DLD1 (cell line): ENCODE measurements around the gene CLEC12A.
"Not testable (repeated sequence)": the region's sequence is repeated elsewhere in the genome, so short reads cannot be mapped to it uniquely, and the experiment has no call there.

Source experiments
- in situ Hi-C: cut with HindIII; loops from 2 replicates; pipeline ENCODE4 v1.10.0; 2017; ENCODE audit warnings: low sequenced_read_pairs

Gene CLEC12A

DNA sequence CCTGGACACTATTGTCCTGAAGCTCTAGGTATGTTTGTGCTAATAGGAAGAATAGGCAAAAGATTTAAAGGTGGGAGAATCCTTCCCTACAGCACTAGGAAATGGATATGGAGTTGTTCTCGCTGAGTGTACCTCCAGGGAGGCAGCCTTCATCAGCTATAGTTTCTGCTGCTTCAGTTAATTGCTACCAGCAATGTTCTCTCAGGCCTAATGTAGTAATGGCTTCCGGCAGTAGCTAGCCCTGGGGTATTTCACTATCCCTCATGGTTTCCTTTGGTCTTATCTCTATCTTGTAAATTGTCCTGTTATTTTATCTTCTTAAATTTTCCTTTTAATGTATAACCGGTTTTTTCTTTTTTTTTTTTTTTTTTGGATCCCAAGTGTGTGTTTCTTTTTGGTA is 9.3 kb upstream of the CLEC12A start:
- in situ Hi-C loops: no loop called here

DNA sequence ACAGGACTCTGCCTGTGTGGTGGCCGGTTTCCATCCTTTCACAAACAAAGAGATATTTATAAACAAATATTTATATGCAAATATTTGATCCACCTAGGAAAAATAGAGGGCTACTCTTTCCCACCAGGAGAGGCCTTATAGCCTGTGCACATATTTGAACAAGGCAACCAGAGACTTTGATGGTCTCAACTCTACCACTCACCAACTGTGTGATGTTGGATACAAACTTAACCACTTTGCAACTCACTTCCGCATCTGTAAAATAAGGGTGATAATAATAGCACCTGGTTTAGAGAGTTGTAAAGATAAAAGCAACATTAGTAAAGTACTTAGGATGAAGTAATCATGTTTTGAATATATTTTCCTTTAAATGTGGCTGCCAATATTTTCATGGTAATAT is 1.5 kb upstream of the CLEC12A start:
- in situ Hi-C loops: no loop called here

DNA sequence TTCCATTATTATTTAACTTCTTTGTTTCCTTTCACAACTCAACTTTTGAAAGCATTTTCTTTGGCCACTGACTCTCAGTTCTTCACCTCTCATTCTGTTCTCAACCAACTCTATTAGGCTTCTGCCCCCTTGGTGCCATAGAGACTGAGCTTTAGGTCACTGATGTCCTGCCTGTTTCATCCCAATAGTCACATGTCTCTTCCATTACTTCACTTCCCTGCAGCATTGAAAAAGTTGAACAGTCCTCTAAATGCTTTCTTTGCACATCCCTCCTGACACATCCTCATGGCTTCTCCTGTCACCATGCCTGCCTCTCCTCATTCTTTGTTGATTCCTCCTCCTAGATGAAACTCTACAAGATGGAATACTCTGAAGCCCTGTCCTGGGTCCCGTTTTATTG is 2.7 kb downstream of the CLEC12A start:
- in situ Hi-C loops: no loop called here

DNA sequence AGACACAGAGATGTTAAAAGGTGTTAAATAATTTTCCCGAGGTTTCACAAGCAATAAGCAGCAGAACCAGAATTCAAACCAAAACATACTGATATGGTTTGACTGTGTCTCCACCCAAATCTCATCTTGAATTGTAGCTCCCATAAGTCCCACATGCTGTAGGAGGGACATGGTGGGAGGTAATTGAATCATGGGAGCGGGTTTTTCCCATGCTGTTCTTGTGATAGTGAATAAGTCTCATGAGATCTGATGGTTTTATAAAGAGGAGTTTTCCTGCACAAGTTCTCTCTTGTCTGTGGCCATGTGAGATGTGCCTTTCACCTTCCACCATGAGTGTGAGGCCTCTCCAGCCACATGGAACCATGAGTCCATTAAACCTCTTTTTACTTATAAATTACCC is 3.5 kb downstream of the CLEC12A start:
- in situ Hi-C loops: not testable (repeated sequence)

DNA sequence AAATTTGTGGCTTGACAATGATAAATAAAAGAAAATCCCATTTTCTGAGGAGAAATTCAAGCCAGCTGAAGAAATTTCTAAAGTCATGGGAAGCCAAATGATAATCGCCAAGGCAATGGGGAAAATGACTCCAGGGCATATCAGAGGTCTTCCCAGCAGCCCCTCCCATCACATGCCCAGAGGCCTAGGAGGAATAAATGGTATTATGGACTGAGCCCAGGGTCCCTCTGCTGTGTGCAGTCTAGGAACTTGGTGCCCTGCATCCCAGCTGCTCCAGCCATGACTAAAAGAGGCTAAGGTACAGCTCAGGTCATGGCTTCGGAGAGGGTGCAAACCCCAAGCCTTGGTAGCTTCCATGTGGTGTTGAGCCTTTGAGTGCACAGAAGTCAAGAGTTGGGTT is 4.4 kb downstream of the CLEC12A start:
- in situ Hi-C loops: no loop called here

DNA sequence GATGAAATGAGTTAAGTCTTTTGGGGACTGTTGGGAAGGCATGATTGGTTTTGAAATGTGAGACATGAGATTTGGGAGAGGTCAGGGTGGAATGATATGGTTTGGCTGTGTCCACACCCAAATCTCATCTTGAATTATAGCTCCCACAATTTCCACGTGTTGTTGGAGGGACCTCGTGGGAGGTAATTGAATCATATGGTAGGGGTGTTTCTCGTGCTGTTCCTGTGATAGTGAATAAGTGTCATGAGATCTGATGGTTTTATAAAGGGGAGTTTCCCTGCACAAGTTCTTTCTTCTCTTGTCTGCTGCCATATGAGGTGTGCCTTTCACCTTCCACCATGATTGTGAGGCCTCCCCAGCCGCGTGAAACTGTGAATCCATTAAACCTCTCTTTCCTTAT is 5.4 kb downstream of the CLEC12A start:
- in situ Hi-C loops: not testable (repeated sequence)

DNA sequence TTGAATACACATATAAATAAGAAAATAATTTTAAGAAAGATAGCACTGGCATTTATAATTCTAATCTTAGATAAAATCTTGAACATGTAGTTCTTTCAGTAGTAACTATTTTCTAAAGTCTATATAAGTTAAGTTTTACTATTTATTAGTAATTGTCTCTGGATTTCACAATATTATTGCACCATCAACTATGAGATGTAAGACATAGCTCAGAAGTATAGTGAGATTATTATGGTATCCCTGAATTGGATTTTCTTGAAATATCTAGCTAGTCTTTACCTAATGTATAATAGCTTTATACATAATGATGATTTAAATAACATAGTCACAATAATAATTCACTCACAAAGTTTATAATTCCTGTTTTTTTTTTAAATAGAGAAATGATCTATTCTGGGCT is 6.7 kb downstream of the CLEC12A start:
- in situ Hi-C loops: no loop called here

DNA sequence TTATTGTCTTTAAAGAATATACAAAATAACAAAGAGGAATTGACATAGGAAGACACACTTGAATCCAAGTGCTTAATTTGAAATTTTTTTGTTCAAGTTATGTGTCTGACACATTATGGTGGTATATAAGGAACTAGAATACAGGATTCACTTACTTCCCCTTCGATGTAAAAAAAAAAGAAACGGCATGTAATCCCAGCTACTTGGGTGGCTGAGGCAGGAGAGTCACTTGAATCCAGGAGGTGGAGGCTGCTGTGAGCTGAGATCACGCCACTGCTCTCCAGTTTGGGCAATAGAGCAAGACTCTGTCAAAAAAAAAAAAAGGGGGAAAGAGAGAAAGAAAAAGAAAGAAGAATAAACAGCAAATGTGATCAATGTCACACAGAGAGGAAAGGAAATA is 8.9 kb downstream of the CLEC12A start:
- in situ Hi-C loops: no loop called here

DNA sequence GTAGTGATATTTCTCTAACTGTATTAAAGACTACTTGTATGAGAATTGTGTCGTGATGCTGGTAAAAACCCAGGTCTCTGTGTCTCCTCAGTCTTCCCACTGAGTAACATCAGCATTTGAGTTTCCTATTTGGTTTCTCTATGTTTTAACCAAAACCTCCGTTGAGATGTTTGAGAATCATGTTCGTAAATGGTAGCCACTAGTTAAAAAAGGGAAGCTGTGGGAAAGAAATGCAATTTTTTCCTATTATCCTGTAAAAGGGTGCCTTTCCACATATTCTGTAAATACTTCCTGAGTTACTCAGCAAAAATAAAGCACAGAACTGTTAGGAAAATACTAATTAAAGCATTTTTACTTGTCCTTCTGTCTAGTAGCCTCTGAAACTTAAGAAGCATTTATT is 20.7 kb downstream of the CLEC12A start:
- in situ Hi-C loops: no loop called here

DNA sequence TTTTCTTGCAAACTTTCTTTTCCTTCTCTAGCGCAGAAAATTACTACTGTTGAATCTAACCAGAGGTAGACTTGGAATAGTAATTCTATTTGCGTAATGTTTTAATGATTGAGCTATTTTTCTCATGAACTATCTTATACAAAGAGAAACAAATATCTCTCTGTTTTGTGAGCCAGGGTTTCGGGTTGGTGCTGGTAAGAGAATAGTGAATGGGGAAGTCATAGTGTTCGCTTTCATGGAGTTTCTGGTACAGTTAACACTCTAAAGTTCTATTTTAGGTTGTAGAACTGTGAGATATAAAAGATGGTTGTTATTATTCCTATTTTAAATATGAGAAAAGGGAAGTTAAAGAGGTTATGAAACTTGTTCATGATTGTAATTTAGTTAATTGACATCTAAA is 21.1 kb downstream of the CLEC12A start:
- in situ Hi-C loops: no loop called here

DNA sequence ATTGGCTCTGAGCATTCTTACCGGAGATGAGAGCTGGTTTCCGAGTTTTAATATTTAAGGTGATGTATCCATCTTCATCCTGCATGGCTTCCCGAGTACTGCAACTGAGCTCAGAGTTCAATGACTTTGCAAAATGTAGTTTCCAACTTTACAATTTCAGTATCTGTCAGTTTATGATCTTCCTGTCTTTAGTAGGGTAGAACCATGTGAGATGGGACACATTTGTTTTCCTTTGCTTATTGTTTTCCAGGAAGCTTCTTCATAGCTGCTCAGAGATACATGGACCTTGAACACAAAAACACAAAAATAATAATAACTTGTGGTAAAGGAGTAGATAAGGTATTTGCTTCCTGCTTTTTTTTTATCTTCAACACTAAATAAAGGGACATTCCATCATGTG is 27.8 kb downstream of the CLEC12A start, which contains the start of gene CLEC1B:
Gene CLEC1B (minus strand): TSS at position 106 of the 400 bp plus-strand sequence. CDS start 21 bp downstream, at position 85.
- in situ Hi-C loops: no loop called here

DNA sequence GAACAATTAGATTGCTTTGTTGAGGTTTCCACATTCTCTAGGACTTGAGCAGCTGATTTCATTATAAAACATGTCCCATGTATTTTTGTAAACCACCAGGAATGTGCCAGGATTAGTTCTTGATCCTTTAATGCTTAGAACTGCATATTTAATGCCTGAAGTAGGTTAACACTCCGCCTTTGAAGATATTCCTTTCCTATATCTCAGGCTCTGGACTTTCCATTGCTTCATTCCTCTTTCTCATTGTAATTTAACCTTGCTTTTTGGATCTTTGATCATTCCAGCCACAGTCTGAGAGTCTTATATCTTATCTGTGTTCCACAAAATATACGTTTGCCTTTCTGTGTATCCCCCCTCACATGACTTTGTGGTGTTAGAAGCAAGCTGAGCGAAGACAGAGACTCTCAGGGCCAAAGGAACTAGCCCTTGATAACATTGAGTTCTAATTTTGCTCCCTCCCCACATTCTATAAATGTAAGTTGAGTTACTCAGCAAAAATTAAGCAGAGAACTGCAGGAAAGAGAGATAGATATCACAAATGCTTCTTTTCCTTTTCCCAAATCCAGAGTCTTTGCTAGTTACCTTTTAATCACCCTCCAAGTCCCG is 30.1 kb downstream of the CLEC12A start:
- in situ Hi-C loops: no loop called here

DNA sequence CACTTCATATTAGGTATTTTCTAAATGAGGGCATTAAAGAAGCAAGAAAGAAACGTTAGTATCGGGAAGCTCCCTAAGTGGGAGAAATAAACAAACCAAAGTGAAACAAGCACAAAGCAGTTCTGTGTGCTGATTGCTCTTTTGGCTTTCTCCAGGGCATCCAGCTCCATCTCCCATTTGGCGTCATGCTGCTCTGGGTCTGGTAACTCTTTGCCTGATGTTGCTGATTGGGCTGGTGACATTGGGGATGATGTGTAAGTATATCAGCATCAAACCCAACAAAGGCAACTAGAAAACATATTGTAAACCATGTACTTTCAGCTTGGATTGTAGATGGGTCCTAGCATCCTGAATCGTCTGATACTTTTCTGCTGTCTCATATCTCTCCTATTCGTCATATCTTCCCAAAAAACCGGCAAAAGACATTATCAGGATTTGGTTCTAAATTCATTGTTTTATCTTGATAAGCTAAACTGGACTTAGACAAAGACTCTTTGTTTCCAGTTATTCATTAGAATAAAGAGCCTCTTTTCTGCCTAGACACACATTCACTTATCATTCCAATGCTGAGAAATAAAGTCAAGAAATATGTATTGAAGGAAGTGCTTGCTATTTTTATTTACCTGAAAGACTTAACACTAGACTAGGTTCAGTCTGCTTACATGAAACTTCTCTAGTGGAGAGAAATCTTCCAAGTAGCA is 41.6 kb downstream of the CLEC12A start:
- in situ Hi-C loops: no loop called here

DNA sequence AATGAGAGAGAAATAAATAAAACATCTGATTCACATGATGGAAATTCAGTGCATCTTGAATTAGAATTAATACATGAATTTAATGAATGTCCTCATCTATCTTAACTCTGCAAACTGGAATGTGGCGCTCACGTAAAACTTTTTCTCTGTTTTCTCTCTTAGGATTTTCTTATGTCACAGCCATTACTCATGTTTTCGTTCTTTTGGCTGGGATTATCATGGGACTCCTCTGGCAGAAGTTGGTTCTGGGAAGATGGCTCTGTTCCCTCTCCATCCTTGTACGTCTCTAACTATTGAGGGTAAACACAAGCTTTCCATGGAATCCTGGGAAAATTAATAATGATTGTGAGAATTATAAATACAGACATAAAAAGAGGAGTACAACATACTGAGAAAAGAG is 44.2 kb downstream of the CLEC12A start:
- in situ Hi-C loops: no loop called here

DNA sequence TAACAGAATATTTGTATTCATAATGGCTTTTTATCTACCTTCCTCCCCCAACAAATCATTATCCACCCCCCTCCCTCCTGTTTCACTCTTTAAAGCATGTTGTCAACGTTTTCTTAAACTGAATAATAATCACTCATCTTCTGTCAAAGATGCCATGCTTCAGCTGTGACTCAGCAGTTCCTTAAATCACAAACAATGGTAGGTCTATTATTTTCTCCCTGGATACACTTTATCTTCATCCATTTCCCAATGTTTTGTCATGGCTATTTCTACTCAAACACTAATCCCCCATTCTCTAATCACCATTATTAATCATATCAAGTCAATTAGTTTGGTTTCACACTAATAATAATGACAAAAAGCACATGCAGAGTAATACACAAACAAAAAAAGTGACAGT is 45.7 kb downstream of the CLEC12A start:
- in situ Hi-C loops: no loop called here

DNA sequence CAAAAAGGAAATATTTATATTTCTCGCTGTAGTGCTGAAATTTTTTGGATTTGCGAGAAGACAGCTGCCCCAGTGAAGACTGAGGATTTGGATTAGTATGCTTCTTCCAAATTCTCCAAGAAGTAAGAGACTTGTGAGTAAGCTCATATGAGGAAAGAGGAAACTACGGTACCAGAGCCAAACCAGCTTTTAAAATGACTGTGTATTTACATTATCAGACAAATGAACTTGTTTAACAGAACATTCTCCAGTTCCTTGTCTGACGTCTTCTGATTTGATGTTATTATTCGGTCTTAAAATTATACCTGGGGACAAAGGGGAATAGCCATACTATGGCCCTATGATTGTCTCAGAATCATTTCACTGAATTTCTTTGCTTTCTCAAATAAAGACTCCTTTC is 47.2 kb downstream of the CLEC12A start:
- in situ Hi-C loops: no loop called here

DNA sequence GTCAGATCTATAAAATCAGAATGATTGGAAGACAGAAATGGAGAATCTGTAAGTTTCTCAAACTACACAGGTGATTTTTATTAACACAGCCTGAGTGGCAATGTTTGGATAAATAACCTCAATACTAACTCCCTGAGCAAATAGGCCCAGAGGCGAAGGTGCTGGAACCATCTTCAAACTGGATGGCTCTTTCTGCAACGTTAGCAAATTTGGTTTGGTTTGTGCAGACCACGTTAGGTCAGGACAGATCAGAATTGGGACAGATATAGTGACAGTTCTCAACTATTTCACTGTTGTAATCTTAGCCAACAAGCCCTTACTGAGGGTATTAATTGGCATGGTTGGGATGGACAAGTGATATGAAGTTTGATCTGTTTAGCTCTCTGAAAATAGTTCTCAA is 50.1 kb downstream of the CLEC12A start:
- in situ Hi-C loops: no loop called here

DNA sequence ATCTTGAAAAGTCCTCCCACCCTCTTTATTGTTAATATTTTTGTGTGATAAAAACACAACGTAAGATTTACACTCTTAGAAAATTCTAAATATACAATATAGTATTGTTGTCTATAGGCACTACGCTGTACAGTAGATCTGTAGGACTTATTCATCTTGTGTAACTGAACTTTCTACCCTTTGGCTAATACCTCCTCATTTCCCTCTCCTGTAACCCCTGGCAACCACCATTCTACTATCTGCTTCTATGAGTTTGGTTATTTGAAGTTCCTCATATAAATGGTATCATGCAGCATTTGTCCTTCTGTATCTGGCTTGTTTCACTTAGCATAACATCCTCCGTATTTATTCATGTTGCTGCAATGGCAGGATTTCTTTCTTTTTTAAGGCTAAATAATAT is 54.0 kb downstream of the CLEC12A start:
- in situ Hi-C loops: no loop called here

DNA sequence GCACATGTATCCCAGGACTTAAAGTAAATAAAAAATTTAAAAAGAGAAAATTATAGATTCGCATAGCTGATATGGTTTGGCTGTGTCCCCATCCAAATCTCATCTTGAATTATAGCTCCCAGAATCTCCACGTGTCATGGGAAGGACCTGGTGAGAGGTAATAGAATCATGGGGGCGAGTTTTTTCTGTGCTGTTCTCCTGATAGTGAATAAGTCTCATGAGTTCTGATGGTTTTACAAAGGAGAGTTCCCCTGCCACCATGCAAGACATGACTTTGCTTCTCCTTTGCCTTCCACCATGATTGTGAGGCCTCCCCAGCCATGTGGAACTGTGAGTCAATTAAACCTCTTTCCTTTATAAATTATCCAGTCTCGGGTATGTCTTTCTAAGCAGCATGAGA is 55.5 kb downstream of the CLEC12A start:
- in situ Hi-C loops: not testable (repeated sequence)

DNA sequence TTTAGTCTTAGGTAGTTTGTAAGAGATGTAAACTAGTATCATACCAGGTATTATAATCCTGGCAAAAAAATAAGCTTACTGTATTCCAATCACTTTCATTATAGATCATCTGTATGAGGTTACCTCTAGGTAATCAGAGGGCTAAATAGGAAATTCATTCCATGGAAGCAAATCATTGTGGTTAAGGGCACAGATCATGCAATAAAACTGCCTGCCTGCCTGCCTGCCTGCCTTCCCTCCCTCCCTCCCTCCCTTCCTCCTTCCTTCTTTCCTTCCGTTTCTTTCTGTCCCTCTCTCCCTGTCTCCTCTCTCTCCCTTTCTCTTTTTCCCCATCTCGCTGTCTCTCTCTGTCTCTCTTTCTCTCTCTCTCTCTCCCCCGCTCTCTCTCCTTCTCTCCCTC is 56.1 kb downstream of the CLEC12A start:
- in situ Hi-C loops: no loop called here

DNA sequence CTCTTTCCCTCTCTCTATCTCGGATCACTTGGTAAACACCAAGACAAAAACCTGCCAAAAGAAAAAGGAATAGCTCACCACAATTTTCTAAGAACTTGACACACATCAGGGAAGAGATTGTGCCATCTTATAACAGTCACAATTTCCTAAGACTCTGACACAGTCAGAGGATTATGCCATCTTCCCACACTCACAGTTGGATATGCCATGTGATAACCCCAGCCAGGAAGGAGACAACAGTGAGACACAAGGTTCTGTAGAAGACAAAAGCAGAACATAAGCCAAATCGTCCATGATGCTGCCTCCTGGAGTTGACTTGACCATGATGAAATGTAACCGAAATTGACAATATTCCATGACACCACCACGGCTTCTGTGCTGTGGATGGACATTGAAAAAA is 56.5 kb downstream of the CLEC12A start:
- in situ Hi-C loops: no loop called here

DNA sequence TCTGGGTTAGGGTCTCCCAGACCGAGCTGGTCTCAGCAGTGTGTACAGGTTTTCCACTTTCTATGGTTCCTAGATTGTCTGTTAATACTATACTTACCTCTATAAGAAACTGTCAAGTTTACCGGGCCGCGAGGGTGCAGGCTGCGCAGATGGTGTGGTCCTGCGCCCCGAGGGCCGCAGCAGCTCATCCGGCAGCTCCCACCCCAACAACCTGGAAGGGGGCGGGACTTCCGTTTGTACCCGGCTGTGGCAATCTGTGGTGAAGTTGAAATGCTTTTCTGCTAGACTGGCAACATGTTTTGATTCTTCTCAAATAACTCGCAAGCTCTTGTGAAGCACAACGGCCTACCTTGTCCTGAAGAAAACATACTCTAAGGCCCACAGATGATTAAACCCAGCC is 59.2 kb downstream of the CLEC12A start, which contains the start of gene CLEC9A:
Gene CLEC9A (plus strand): TSS at position 237 of the 400 bp plus-strand sequence. CDS start 22,006 bp downstream, outside the sequence.
- in situ Hi-C loops: no loop called here

DNA sequence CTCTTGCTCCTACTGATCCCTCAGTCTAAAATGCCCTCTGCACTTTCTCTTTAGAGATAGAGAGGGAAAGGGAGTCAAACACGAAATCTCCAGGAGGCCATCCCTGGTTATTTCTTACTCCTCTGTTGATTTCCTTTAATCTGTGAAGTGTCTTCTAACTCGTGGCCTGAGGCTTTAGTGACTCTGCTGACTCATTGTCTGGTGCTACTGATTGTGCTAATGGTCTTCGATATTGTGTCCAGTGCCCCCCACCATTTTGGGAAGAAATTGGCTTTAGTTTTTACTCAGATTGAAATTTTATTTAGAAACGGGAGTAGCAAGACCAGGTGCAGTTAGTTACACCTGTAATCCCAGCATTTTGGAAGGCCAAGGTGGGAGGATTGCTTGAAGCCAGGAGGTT is 60.1 kb downstream of the CLEC12A start:
- in situ Hi-C loops: no loop called here
